H9 (cell line): ENCODE results near the gene LCE1A. TPM values are rescaled to one million over a fixed set of nuclear protein-coding genes. Genes with fewer than 3 reads are reported as not detected.

Experiments used
- DNase-seq: peaks from one replicate; pipeline ENCODE4 v3.0.0-alpha.2; 2017
- H2AFZ ChIP-seq: one replicate; pipeline ENCODE4 v1.6.1; 2013; ENCODE audit warnings: mild to moderate bottlenecking, low read length, control low read depth, moderate library complexity
- H2AK5ac ChIP-seq: 2 replicates; pipeline ENCODE4 v1.6.1; 2013; ENCODE audit warnings: low read length, control low read depth, mixed read lengths; ENCODE audit not compliant: insufficient read length
- H2BK120ac ChIP-seq: one replicate; pipeline ENCODE4 v1.6.1; 2013; ENCODE audit warnings: low read depth, mild to moderate bottlenecking, low read length, control low read depth, inconsistent platforms; ENCODE audit not compliant: poor library complexity, severe bottlenecking
- H2BK12ac ChIP-seq: 2 replicates; pipeline ENCODE4 v1.6.1; 2013; ENCODE audit warnings: low read length, control low read depth, mixed read lengths, low read depth; ENCODE audit not compliant: insufficient read length
- H2BK15ac ChIP-seq: 2 replicates; pipeline ENCODE4 v1.6.1; 2013; ENCODE audit warnings: low read depth, low read length, control low read depth
- H2BK20ac ChIP-seq: one replicate; pipeline ENCODE4 v1.6.1; 2013; ENCODE audit warnings: low read depth, mild to moderate bottlenecking, low read length, control low read depth, inconsistent platforms; ENCODE audit not compliant: poor library complexity, severe bottlenecking
- H2BK5ac ChIP-seq: 2 replicates; pipeline ENCODE4 v1.6.1; 2013; ENCODE audit warnings: low read length, control low read depth, mixed read lengths; ENCODE audit not compliant: insufficient read length
- H3K14ac ChIP-seq: 2 replicates; pipeline ENCODE4 v1.6.1; 2013; ENCODE audit warnings: low read length, control low read depth; ENCODE audit not compliant: insufficient read depth
- H3K18ac ChIP-seq: 2 replicates; pipeline ENCODE4 v1.6.1; 2013; ENCODE audit warnings: low read depth, mild to moderate bottlenecking, mixed read lengths, low read length, control low read depth; ENCODE audit not compliant: insufficient read length
- H3K23ac ChIP-seq: 2 replicates; pipeline ENCODE4 v1.6.1; 2013; ENCODE audit warnings: low read length, control low read depth, mixed read lengths, low read depth; ENCODE audit not compliant: insufficient read length
- H3K23me2 ChIP-seq: 2 replicates; pipeline ENCODE4 v1.6.1; 2013; ENCODE audit warnings: low read depth, mild to moderate bottlenecking, mixed read lengths, low read length, control low read depth; ENCODE audit not compliant: insufficient read length, poor library complexity, severe bottlenecking
- H3K27ac ChIP-seq: 2 replicates; pipeline ENCODE4 v1.5.1; 2013; ENCODE audit warnings: low read length, control low read depth, mixed read lengths, low read depth; ENCODE audit not compliant: insufficient read length
- H3K27me3 ChIP-seq: 2 replicates; pipeline ENCODE4 v1.6.1; 2013; ENCODE audit warnings: low read length, control low read depth, inconsistent platforms; ENCODE audit not compliant: insufficient read depth
- H3K4ac ChIP-seq: 2 replicates; pipeline ENCODE4 v1.6.1; 2013; ENCODE audit warnings: low read depth, mild to moderate bottlenecking, control low read depth, inconsistent platforms, low read length, moderate library complexity
- H3K4me1 ChIP-seq: 2 replicates; pipeline ENCODE4 v1.6.1; 2013; ENCODE audit warnings: low read length, control low read depth, inconsistent platforms; ENCODE audit not compliant: insufficient read depth
- H3K4me2 ChIP-seq: 2 replicates; pipeline ENCODE4 v1.6.1; 2013; ENCODE audit warnings: low read length, control low read depth, mixed read lengths; ENCODE audit not compliant: insufficient read length, insufficient read depth
- H3K56ac ChIP-seq: 2 replicates; pipeline ENCODE4 v1.6.1; 2013; ENCODE audit warnings: low read depth, mild to moderate bottlenecking, mixed read lengths, low read length, control low read depth; ENCODE audit not compliant: insufficient read length
- H3K79me1 ChIP-seq: 2 replicates; pipeline ENCODE4 v1.6.1; 2013; ENCODE audit warnings: low read depth, mild to moderate bottlenecking, moderate library complexity, low read length, control low read depth, inconsistent platforms; ENCODE audit not compliant: insufficient read depth, poor library complexity, severe bottlenecking
- H3K79me2 ChIP-seq: 2 replicates; pipeline ENCODE4 v1.6.1; 2013; ENCODE audit warnings: low read length, control low read depth, inconsistent platforms; ENCODE audit not compliant: insufficient read depth
- H3K9ac ChIP-seq: 2 replicates; pipeline ENCODE4 v1.6.1; 2013; ENCODE audit warnings: low read length, control low read depth, mixed read lengths; ENCODE audit not compliant: insufficient read length; ENCODE audit errors: extremely low read depth
- H3K9me3 ChIP-seq: one replicate; pipeline ENCODE4 v1.6.1; 2013; ENCODE audit warnings: low read depth, low read length, inconsistent platforms; ENCODE audit not compliant: control insufficient read depth
- H3T11ph ChIP-seq: one replicate; pipeline ENCODE4 v1.6.1; 2013; ENCODE audit warnings: mild to moderate bottlenecking, low read length, control low read depth, inconsistent platforms
- H4K20me1 ChIP-seq: one replicate; pipeline ENCODE4 v1.6.1; 2013; ENCODE audit not compliant: control insufficient read depth, insufficient read length, insufficient read depth
- H4K5ac ChIP-seq: 2 replicates; pipeline ENCODE4 v1.6.1; 2013; ENCODE audit warnings: low read depth, mild to moderate bottlenecking, mixed read lengths, low read length, control low read depth; ENCODE audit not compliant: insufficient read length
- H4K8ac ChIP-seq: replicated peaks from 2 replicates; pipeline ENCODE4 v1.6.1; 2013; ENCODE audit warnings: low read length, control low read depth, mixed read lengths, low read depth; ENCODE audit not compliant: insufficient read length
- H4K91ac ChIP-seq: 2 replicates; pipeline ENCODE4 v1.6.1; 2013; ENCODE audit warnings: low read depth, mild to moderate bottlenecking, moderate library complexity, mixed read lengths, low read length, control low read depth; ENCODE audit not compliant: insufficient read length
- H3K27ac Mint-ChIP-seq, 3 experiments: 2 replicates in 2 of 3; 3 replicates in 1 of 3; pipeline ENCODE4 v1.8.0; 2020 to 2021; ENCODE audit warnings: mixed read lengths in 3 of 3, mild to moderate bottlenecking in 1 of 3, moderate library complexity in 1 of 3
- H3K27me3 Mint-ChIP-seq: 2 replicates; pipeline ENCODE4 v1.8.0; 2021; ENCODE audit warnings: low read depth, mild to moderate bottlenecking, moderate library complexity, mixed read lengths
- H3K36me3 Mint-ChIP-seq, 3 experiments: 2 replicates in 2 of 3; 3 replicates in 1 of 3; pipeline ENCODE4 v1.8.0; 2020 to 2021; ENCODE audit warnings: low read depth in 3 of 3, mixed read lengths in 3 of 3; ENCODE audit not compliant: insufficient read depth in 1 of 3
- H3K4me1 Mint-ChIP-seq, 2 experiments: 2 replicates each; pipeline ENCODE4 v1.8.0; 2020; ENCODE audit warnings: mixed read lengths in 2 of 2
- H3K4me3 Mint-ChIP-seq, 2 experiments: 2 replicates in 1 of 2; 3 replicates in 1 of 2; pipeline ENCODE4 v1.8.0; 2020 to 2021; ENCODE audit warnings: mild to moderate bottlenecking in 2 of 2, mixed read lengths in 2 of 2, moderate library complexity in 1 of 2
- H3K9me3 Mint-ChIP-seq, 2 experiments: 2 replicates in 1 of 2; 3 replicates in 1 of 2; pipeline ENCODE4 v1.8.0; 2020; ENCODE audit warnings: mild to moderate bottlenecking in 2 of 2, mixed read lengths in 2 of 2, moderate library complexity in 1 of 2
- WGBS: extraction: QIAGEN DNeasy Blood & Tissue Kit; methylation state at CpG from one replicate; pipeline ENCODE4 v1.1.7; 2013; ENCODE audit warnings: missing lambda C conversion rate, low lambda C conversion rate, mixed read lengths; ENCODE audit not compliant: insufficient read length; ENCODE audit errors: extremely low coverage; 5-methylcytosine and 5-hydroxymethylcytosine counted together
- total RNA-seq: library from RNA; stranded (reverse); gene quantifications from 2 replicates; pipeline ENCODE4 v1.2.1, GENCODE V29; 2021
- TF ChIP-seq, protein P1 (sequence below): fragments of 200-600 bp; sonication (generic); conservative IDR thresholded peaks from 3 replicates; pipeline ENCODE4 v1.8.0; 2021; ENCODE audit warnings: antibody characterized with exemption, mild to moderate bottlenecking

LCE1A gene
- total RNA-seq, 1 experiment from 2014 or later: not detected

DNA sequence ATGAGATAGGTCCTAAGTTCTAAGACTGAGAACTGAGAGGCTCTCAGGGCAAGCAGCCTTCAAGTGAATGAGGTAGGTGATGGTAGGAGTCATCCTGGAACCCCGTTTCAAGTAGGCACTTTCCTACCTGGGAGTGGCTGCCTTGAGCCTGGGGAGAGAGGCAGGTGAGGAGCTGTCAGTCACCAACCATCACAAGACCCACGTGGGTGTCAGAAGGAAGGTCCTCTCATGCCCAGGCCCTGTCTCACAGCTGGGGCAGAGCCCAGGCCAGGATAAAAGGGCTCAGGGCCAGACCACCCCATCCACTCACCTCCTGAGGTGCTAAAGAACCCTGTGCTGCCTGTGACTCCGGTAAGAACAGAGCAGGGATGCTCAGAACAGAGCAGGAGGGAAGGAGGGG, 30.9 kb upstream of the LCE1A start, which contains the start of gene LCE1D:
LCE1D (plus strand) TSS at position 301 of the 400 bp plus-strand sequence. CDS start 1,074 bp downstream, outside the sequence.
- no peaks in the 10 kb centered on the region; the same call in 1 of the 2 replicates for H3K27me3 ChIP-seq
- no peaks in the 10 kb centered on the region for H3K4me1 Mint-ChIP-seq
- TF ChIP-seq, protein P1, sequence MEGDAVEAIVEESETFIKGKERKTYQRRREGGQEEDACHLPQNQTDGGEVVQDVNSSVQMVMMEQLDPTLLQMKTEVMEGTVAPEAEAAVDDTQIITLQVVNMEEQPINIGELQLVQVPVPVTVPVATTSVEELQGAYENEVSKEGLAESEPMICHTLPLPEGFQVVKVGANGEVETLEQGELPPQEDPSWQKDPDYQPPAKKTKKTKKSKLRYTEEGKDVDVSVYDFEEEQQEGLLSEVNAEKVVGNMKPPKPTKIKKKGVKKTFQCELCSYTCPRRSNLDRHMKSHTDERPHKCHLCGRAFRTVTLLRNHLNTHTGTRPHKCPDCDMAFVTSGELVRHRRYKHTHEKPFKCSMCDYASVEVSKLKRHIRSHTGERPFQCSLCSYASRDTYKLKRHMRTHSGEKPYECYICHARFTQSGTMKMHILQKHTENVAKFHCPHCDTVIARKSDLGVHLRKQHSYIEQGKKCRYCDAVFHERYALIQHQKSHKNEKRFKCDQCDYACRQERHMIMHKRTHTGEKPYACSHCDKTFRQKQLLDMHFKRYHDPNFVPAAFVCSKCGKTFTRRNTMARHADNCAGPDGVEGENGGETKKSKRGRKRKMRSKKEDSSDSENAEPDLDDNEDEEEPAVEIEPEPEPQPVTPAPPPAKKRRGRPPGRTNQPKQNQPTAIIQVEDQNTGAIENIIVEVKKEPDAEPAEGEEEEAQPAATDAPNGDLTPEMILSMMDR: no peak
- H3T11ph ChIP-seq: no peak within 1 kb of the TSS
- no peak within 1 kb of the TSS for H3K18ac ChIP-seq
- H2BK12ac ChIP-seq: no peak within 1 kb of the TSS
- no peaks in the 10 kb centered on the region for H3K27me3 Mint-ChIP-seq
- no peak within 1 kb of the TSS for H4K91ac ChIP-seq
- no peak within 1 kb of the TSS for H4K5ac ChIP-seq
- no peak within 1 kb of the TSS for H2BK120ac ChIP-seq
- no peak within 1 kb of the TSS for H3K27ac Mint-ChIP-seq
- no peak within 1 kb of the TSS for H3K4ac ChIP-seq
- no peak within 1 kb of the TSS for H2AK5ac ChIP-seq
- no peak within 1 kb of the TSS for H3K56ac ChIP-seq
- H3K79me1 ChIP-seq: no peaks in the 10 kb centered on the region
- no peak within 1 kb of the TSS for H3K4me3 Mint-ChIP-seq
- peaks cover 4 to 22% (median 11%) of the 10 kb centered on the region in 3 experiments for H3K36me3 Mint-ChIP-seq
- no peaks in the 10 kb centered on the region for H3K23me2 ChIP-seq
- no peak within 1 kb of the TSS for H3K9ac ChIP-seq
- no peak within 1 kb of the TSS for H2BK20ac ChIP-seq
- H2AFZ ChIP-seq: no peak within 1 kb of the TSS
- no peak within 1 kb of the TSS for H2BK5ac ChIP-seq
- H4K20me1 ChIP-seq: no peaks in the 10 kb centered on the region
- peaks cover 61% of the 10 kb centered on the region for H3K9me3 ChIP-seq
- H3K4me2 ChIP-seq: no peak within 1 kb of the TSS
- peaks cover 88 to 93% of the 10 kb centered on the region in 2 experiments for H3K9me3 Mint-ChIP-seq
- no peaks in the 10 kb centered on the region for H3K4me1 ChIP-seq
- no peak within 1 kb of the TSS for H3K14ac ChIP-seq
- no peaks in the 10 kb centered on the region for H3K79me2 ChIP-seq
- H3K23ac ChIP-seq: no peak within 1 kb of the TSS
- H4K8ac ChIP-seq: no peak within 1 kb of the TSS
- WGBS: no CpG with 5 or more reads among the region's 3 CpGs
- H3K27ac ChIP-seq: no peak within 1 kb of the TSS
- H2BK15ac ChIP-seq: no peak within 1 kb of the TSS
- no peak for DNase-seq
